A549 (cell line): ENCODE results near the gene WDR48. TPM values are rescaled to one million over a fixed set of nuclear protein-coding genes. Genes with fewer than 3 reads are reported as not detected.

Source experiments
- ATAC-seq, 2 experiments: fragments of 200-7000 bp in 1 of 2; fragments of >200 bp in 1 of 2; cut with Nextera tagmentation in 1 of 2; cut with Tn5 transposase in 1 of 2; 3 replicates each; pipeline versions ENCODE4 v1.8.0 to v1.9.1; 2018 to 2020; ENCODE audit warnings: mild to moderate bottlenecking in 1 of 2, moderate library complexity in 1 of 2
- CTCF ChIA-PET: fragments of 300-600 bp; sonication (Branson Sonifier 250); formaldehyde crosslinking; extraction: SDS; loops from one replicate; lab custom pipeline; 2021; ENCODE audit warnings: antibody characterized with exemption, inconsistent platforms; lab: Yijun Ruan, JAX
- POLR2A ChIA-PET: fragments of 350-600 bp; formaldehyde crosslinking; extraction: SDS; loops from one replicate; lab custom pipeline; 2021; ENCODE audit warnings: antibody characterized with exemption, inconsistent platforms; lab: Yijun Ruan, JAX
- DNase-seq, 2 experiments: peaks; one replicate each; pipeline versions ENCODE4 v3.0.0 to v3.0.0-alpha.2; 2011 to 2016; ENCODE audit warnings: low read depth in 1 of 2, low spot score in 1 of 2
- FAIRE-seq: peaks from 2 replicates; lab custom pipeline; 2011; peaks lifted over from hg19 to GRCh38; lab: Jason Lieb, UNC
- H3K27ac ChIP-seq, 2 experiments: fragments of >200 bp; sonication (Bioruptor Twin); formaldehyde crosslinking; 3 replicates each; pipeline ENCODE4 v1.5.1; 2016 to 2017
- H3K4me1 ChIP-seq: fragments of >200 bp; sonication (Bioruptor Twin); formaldehyde crosslinking; 3 replicates; pipeline ENCODE4 v1.6.1; 2016
- H3K4me2 ChIP-seq: fragments of >200 bp; sonication (Bioruptor Twin); formaldehyde crosslinking; 3 replicates; pipeline ENCODE4 v1.6.1; 2016
- H3K4me3 ChIP-seq: fragments of >200 bp; sonication (Bioruptor Twin); formaldehyde crosslinking; 3 replicates; pipeline ENCODE4 v1.5.1; 2016
- H3K9me3 ChIP-seq: fragments of >200 bp; sonication (Bioruptor Twin); formaldehyde crosslinking; 3 replicates; pipeline ENCODE4 v1.6.1; 2016
- CBX2 ChIP-seq: fragments of 200-600 bp; sonication (generic); IDR thresholded peaks from 2 replicates; pipeline ENCODE4 v1.6.1; 2016; ENCODE audit warnings: low read depth, mild to moderate bottlenecking, borderline replicate concordance
- CEBPB ChIP-seq, 2 experiments: fragments of >200 bp in 1 of 2; sonication (Bioruptor Twin) in 1 of 2; formaldehyde crosslinking in 1 of 2; IDR thresholded peaks; 2 replicates each; pipeline ENCODE4 v1.6.1; 2012 to 2016
- CHD4 ChIP-seq: fragments of 200-600 bp; sonication (generic); IDR thresholded peaks from 2 replicates; pipeline ENCODE4 v1.6.1; 2016; ENCODE audit warnings: antibody characterized with exemption, mild to moderate bottlenecking, borderline replicate concordance
- EHF ChIP-seq: fragments of 250-450 bp; sonication (Bioruptor Pico); IDR thresholded peaks from 2 replicates; pipeline ENCODE4 v1.5.0; 2020; ENCODE audit warnings: mild to moderate bottlenecking
- EHMT2 ChIP-seq: fragments of 200-600 bp; sonication (generic); IDR thresholded peaks from 2 replicates; pipeline ENCODE4 v1.6.1; 2016; ENCODE audit warnings: antibody characterized with exemption, low read depth, mild to moderate bottlenecking, moderate library complexity
- FOSB ChIP-seq: fragments of 250-450 bp; sonication (Bioruptor Pico); IDR thresholded peaks from 2 replicates; pipeline ENCODE4 v1.5.0; 2020; ENCODE audit warnings: mild to moderate bottlenecking, moderate library complexity
- GATA3 ChIP-seq: IDR thresholded peaks from 2 replicates; pipeline ENCODE4 v1.6.1; 2012; ENCODE audit warnings: borderline replicate concordance
- HEYL ChIP-seq: fragments of 250-450 bp; sonication (Bioruptor Pico); IDR thresholded peaks from 2 replicates; pipeline ENCODE4 v1.8.0; 2021; ENCODE audit warnings: mild to moderate bottlenecking, moderate library complexity
- HOXA7 ChIP-seq: fragments of 250-450 bp; sonication (Bioruptor Pico); IDR thresholded peaks from 2 replicates; pipeline ENCODE4 v1.5.0; 2020; ENCODE audit warnings: mild to moderate bottlenecking, moderate library complexity
- HOXB13 ChIP-seq: fragments of 250-450 bp; sonication (Bioruptor Pico); IDR thresholded peaks from 2 replicates; pipeline ENCODE4 v1.5.0; 2020; ENCODE audit warnings: low read depth, mild to moderate bottlenecking, moderate library complexity
- HOXB5 ChIP-seq: fragments of 250-450 bp; sonication (Bioruptor Pico); IDR thresholded peaks from 2 replicates; pipeline ENCODE4 v1.5.0; 2020; ENCODE audit warnings: mild to moderate bottlenecking, moderate library complexity
- JUN ChIP-seq, 2 experiments: fragments of >200 bp; sonication (Bioruptor Twin); formaldehyde crosslinking; IDR thresholded peaks; 2 replicates in 1 of 2; 3 replicates in 1 of 2; pipeline ENCODE4 v1.6.1; 2016 to 2017
- MYC ChIP-seq: IDR thresholded peaks from 2 replicates; pipeline ENCODE4 v1.6.1; 2012; ENCODE audit warnings: mild to moderate bottlenecking, inconsistent platforms, low read length, improper control_type of control experiment, borderline replicate concordance
- NFE2L2 ChIP-seq: fragments of 150-350 bp; conservative IDR thresholded peaks from 2 replicates; pipeline ENCODE4 v1.6.1; 2014; ENCODE audit warnings: low read length
- RARB ChIP-seq: fragments of 250-450 bp; sonication (Bioruptor Pico); IDR thresholded peaks from 2 replicates; pipeline ENCODE4 v1.8.0; 2021; ENCODE audit warnings: mild to moderate bottlenecking, moderate library complexity
- RCOR1 ChIP-seq: fragments of 150-350 bp; IDR thresholded peaks from 2 replicates; pipeline ENCODE4 v1.6.1; 2014; ENCODE audit warnings: antibody characterized with exemption, low read length, low read depth
- RFX5 ChIP-seq: fragments of 450-650 bp; IDR thresholded peaks from 2 replicates; pipeline ENCODE4 v1.7.1; 2014; ENCODE audit warnings: antibody characterized with exemption, mild to moderate bottlenecking, moderate library complexity
- TFCP2L1 ChIP-seq: fragments of 250-450 bp; sonication (Bioruptor Pico); IDR thresholded peaks from 2 replicates; pipeline ENCODE4 v1.5.0; 2021; ENCODE audit warnings: mild to moderate bottlenecking
- TP53 ChIP-seq: fragments of 250-450 bp; sonication (Bioruptor Pico); IDR thresholded peaks from 2 replicates; pipeline ENCODE4 v1.5.0; 2021; ENCODE audit warnings: mild to moderate bottlenecking, moderate library complexity
- ZC3H11A ChIP-seq: fragments of 450-650 bp; IDR thresholded peaks from 2 replicates; pipeline ENCODE4 v1.6.1; 2014; ENCODE audit warnings: antibody characterized with exemption, mild to moderate bottlenecking
- ZFP36 ChIP-seq: fragments of 450-650 bp; IDR thresholded peaks from 2 replicates; pipeline ENCODE4 v1.6.1; 2014; ENCODE audit warnings: borderline replicate concordance; ENCODE audit not compliant: partially characterized antibody
- ZNF302 ChIP-seq: fragments of 250-450 bp; sonication (Bioruptor Pico); IDR thresholded peaks from 2 replicates; pipeline ENCODE4 v1.9.0; 2021; ENCODE audit warnings: inconsistent platforms, mild to moderate bottlenecking, moderate library complexity
- WGBS: methylation state at CpG from one replicate; pipeline ENCODE4 v1.1.6; 2017; ENCODE audit errors: missing lambda C conversion rate; 5-methylcytosine and 5-hydroxymethylcytosine counted together
- polyA plus RNA-seq, 4 experiments: library from polyadenylated mRNA; depleted of rRNA in 3 of 4; stranded (reverse); fragments of >200 nt; fragmentation: RNase III in 1 of 4; extraction: RNeasy Plus Mini Kit Qiagen cat#74134 plus additional on column Dnase treatment in 1 of 4; gene quantifications; 2 replicates in 3 of 4; 3 replicates in 1 of 4; pipeline ENCODE4 v1.2.3, GENCODE V29; 2011 to 2017
- TF ChIP-seq, protein P1 (sequence below): IDR thresholded peaks from 2 replicates; pipeline ENCODE4 v1.6.1; 2012; ENCODE audit warnings: low read depth, borderline replicate concordance
- TF ChIP-seq, protein P2 (sequence below): fragments of 250-450 bp; sonication (Bioruptor Pico); IDR thresholded peaks from 2 replicates; pipeline ENCODE4 v1.5.0; 2021; ENCODE audit warnings: mild to moderate bottlenecking, moderate library complexity, borderline replicate concordance

The WDR48 gene
- polyA plus RNA-seq, 2 of the 4 experiments (the other 2 are of a cell fraction), result 18.8 to 41.0 TPM

DNA sequence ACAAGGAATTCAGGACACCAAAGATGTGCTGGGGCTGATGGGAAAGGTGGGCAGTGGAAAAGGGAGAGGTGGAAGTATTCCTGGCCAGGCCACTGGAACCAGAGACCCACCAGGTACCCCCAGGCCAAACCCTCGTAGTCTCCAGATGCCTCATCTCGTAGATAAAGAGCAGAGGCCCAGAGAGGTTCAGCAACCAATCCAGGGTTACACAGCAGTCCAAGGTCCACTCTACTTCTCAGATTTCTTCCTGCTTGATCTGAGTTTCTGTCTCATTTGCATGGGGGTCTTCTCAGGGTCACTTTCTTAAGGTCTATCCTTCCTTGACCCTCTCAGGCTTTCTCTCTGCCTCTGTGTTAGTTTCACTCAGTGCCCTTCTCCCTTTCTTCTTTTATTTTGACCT is 60.7 kb downstream of the WDR48 start:
- WGBS, result 69% methylated on average over 2 of the region's 2 CpGs
- Histone ChIP-seq H3K9me3 (no peaks in the 10 kb centered on the region), H3K4me1 (peaks cover 5% of the 10 kb centered on the region; the same call in 2 of the 3 replicates), H3K4me2 (no peak overlapping the region), H3K4me3 (no peak overlapping the region), H3K27ac (no peak overlapping the region)
- ATAC-seq (no peak), FAIRE-seq (no peak), DNase-seq (no peak)
- ChIA-PET CTCF (interaction anchor here (4.0 kb wide), 1 partner anchor 15 kb away, joined by 21 read pairs; no protein-coding TSS in a partner anchor), POLR2A (no interaction called here)
- TF ChIP-seq CEBPB (IDR thresholded peaks at IDR 0.05), result no peak
- no peak for TF ChIP-seq HEYL (CRISPR knock-in tag)
- no peak for TF ChIP-seq HOXB5 (CRISPR knock-in tag)
- TF ChIP-seq HOXA7, result no peak
- no peak for TF ChIP-seq GATA3
- no peak for TF ChIP-seq RFX5
- TF ChIP-seq CBX2, result no peak
- TF ChIP-seq TP53 (CRISPR knock-in tag), result no peak
- no peak for TF ChIP-seq RARB (CRISPR knock-in tag)
- TF ChIP-seq JUN (IDR thresholded peaks at IDR 0.05), result no peak
- TF ChIP-seq FOSB (CRISPR knock-in tag), result no peak
- no peak for TF ChIP-seq TFCP2L1
- TF ChIP-seq EHMT2, result no peak
- TF ChIP-seq CHD4, result no peak

DNA sequence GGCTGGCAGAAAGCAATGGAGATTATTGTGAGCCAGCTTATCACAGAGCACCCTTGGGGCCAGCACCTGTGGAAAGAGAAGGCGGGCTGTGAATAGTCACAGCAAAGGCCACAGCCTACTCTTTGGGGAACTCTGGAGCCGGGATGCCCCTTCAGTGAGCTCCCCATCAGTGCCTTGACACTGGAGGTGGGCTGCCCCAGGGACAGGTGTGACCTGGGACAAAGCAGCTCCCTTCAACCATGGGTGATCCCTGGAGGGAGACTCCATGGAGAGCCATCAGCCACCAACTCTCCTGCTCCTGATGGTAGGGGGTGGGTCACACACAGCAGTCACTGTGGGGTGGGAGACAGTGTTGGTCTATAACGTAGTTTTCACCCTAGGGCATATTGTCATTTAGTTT is 61.5 kb downstream of the WDR48 start:
- ATAC-seq (no peak), FAIRE-seq (no peak), DNase-seq (no peak)
- POLR2A ChIA-PET, result no interaction called here
- Histone ChIP-seq H3K27ac (no peak overlapping the region), H3K4me2 (no peak overlapping the region), H3K4me3 (no peak overlapping the region), H3K9me3 (no peaks in the 10 kb centered on the region), H3K4me1 (peaks cover under 1% of the 10 kb centered on the region; the same call in 2 of the 3 replicates)
- 63% methylated on average over 3 of the region's 3 CpGs for WGBS
- TF ChIP-seq, protein P1, sequence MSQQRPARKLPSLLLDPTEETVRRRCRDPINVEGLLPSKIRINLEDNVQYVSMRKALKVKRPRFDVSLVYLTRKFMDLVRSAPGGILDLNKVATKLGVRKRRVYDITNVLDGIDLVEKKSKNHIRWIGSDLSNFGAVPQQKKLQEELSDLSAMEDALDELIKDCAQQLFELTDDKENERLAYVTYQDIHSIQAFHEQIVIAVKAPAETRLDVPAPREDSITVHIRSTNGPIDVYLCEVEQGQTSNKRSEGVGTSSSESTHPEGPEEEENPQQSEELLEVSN, result no peak
- no peak for TF ChIP-seq EHF (CRISPR knock-in tag)
- CTCF ChIA-PET, result interaction anchor here (4.0 to 22.7 kb wide), 2 partner anchors 14 to 178 kb away, joined by 21 to 383 read pairs; no protein-coding TSS in a partner anchor

- no peak for ATAC-seq
- POLR2A ChIA-PET, result no interaction called here
- no peaks in the 10 kb centered on the region for H3K4me1 ChIP-seq
Measured at GRCh38 chr3:39114456-39114855, 62.6 kb downstream of the WDR48 start.

GRCh38 chr3:39115870-39116269 is 64.1 kb downstream of the WDR48 start:
- no peaks in the 10 kb centered on the region for H3K4me1 ChIP-seq
- no peaks in the 10 kb centered on the region for H3K9me3 ChIP-seq
- no peak overlapping the region for H3K4me2 ChIP-seq
- ATAC-seq, result no peak
- DNase-seq, result no peak
- 90% methylated on average over 3 of the region's 3 CpGs for WGBS
- no peak overlapping the region for H3K4me3 ChIP-seq
- no peak overlapping the region for H3K27ac ChIP-seq
- POLR2A ChIA-PET, result no interaction called here
- CTCF ChIA-PET, result interaction anchor here (0.6 to 22.7 kb wide), 7 partner anchors 12 to 176 kb away, joined by 3 to 383 read pairs (median 3); no protein-coding TSS in a partner anchor
- no peak for FAIRE-seq
- no peak for TF ChIP-seq ZFP36
- TF ChIP-seq, protein P1, result no peak
- TF ChIP-seq, protein P2, sequence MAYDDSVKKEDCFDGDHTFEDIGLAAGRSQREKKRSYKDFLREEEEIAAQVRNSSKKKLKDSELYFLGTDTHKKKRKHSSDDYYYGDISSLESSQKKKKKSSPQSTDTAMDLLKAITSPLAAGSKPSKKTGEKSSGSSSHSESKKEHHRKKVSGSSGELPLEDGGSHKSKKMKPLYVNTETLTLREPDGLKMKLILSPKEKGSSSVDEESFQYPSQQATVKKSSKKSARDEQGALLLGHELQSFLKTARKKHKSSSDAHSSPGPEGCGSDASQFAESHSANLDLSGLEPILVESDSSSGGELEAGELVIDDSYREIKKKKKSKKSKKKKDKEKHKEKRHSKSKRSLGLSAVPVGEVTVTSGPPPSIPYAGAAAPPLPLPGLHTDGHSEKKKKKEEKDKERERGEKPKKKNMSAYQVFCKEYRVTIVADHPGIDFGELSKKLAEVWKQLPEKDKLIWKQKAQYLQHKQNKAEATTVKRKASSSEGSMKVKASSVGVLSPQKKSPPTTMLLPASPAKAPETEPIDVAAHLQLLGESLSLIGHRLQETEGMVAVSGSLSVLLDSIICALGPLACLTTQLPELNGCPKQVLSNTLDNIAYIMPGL (CRISPR knock-in tag), result no peak
- no peak for TF ChIP-seq NFE2L2
- no peak for TF ChIP-seq MYC
- no peak for TF ChIP-seq ZC3H11A
- TF ChIP-seq CBX2, result no peak

More at GRCh38 chr3:39114456-39114855, 62.6 kb downstream of the WDR48 start:
- no peaks in the 10 kb centered on the region for H3K9me3 ChIP-seq
- no peak for TF ChIP-seq HOXB13
- TF ChIP-seq RCOR1, result no peak
- no peak for TF ChIP-seq ZNF302
- TF ChIP-seq GATA3, result no peak
- H3K27ac ChIP-seq, result no peak overlapping the region
- no peak overlapping the region for H3K4me2 ChIP-seq
- no peak overlapping the region for H3K4me3 ChIP-seq
- 48% methylated on average over 5 of the region's 5 CpGs for WGBS
- DNase-seq (no peak), FAIRE-seq (no peak)
- CTCF ChIA-PET, result interaction anchor here (2.0 to 22.7 kb wide), 3 partner anchors 13 to 177 kb away, joined by 6 to 383 read pairs (median 21); no protein-coding TSS in a partner anchor
